GM23338 (cell line): ENCODE data around the gene LEO1. TPM values are rescaled to one million over a fixed set of nuclear protein-coding genes. Genes with fewer than 3 reads are reported as not detected.

Experiments used
- ATAC-seq: fragments of 200-7000 bp; cut with Tn5 transposase; 3 replicates; pipeline ENCODE4 v1.9.1; 2020
- DNase-seq: peaks from one replicate; pipeline ENCODE4 v3.0.0-alpha.2; 2015; ENCODE audit warnings: low spot score
- H2AFZ ChIP-seq: fragments of 200-600 bp; sonication (generic); 2 replicates; pipeline ENCODE4 v1.8.0; 2016; ENCODE audit warnings: antibody characterized with exemption, mild to moderate bottlenecking, moderate library complexity
- H3F3A ChIP-seq: fragments of 200-600 bp; sonication (generic); replicated peaks from 2 replicates; pipeline ENCODE4 v1.8.0; 2017; ENCODE audit warnings: antibody characterized with exemption, mixed run types, low read depth
- H3K27ac ChIP-seq: fragments of 200-600 bp; sonication (generic); 2 replicates; pipeline ENCODE4 v1.6.1; 2016; ENCODE audit warnings: low read depth
- H3K27me3 ChIP-seq: fragments of 200-600 bp; sonication (generic); 2 replicates; pipeline ENCODE4 v1.8.0; 2016; ENCODE audit warnings: mild to moderate bottlenecking, mixed run types, moderate library complexity; ENCODE audit not compliant: insufficient read depth
- H3K36me3 ChIP-seq: fragments of 200-600 bp; sonication (generic); 2 replicates; pipeline ENCODE4 v1.8.0; 2016; ENCODE audit warnings: mild to moderate bottlenecking; ENCODE audit not compliant: insufficient read depth
- H3K4me1 ChIP-seq: fragments of 200-600 bp; sonication (generic); 2 replicates; pipeline ENCODE4 v1.8.0; 2016; ENCODE audit warnings: mild to moderate bottlenecking, moderate library complexity; ENCODE audit not compliant: insufficient read depth
- H3K4me2 ChIP-seq: fragments of 200-600 bp; sonication (generic); 2 replicates; pipeline ENCODE4 v1.7.1; 2017; ENCODE audit warnings: mixed run types
- H3K4me3 ChIP-seq: fragments of 200-600 bp; sonication (generic); 2 replicates; pipeline ENCODE4 v1.6.1; 2016; ENCODE audit warnings: mixed run types
- H3K79me2 ChIP-seq: fragments of 200-600 bp; sonication (generic); replicated peaks from 2 replicates; pipeline ENCODE4 v1.8.0; 2017; ENCODE audit warnings: mild to moderate bottlenecking; ENCODE audit not compliant: insufficient read depth
- H3K9me2 ChIP-seq: fragments of 200-600 bp; sonication (generic); 2 replicates; pipeline ENCODE4 v1.8.0; 2017; ENCODE audit not compliant: insufficient read depth
- H4K20me1 ChIP-seq: fragments of 200-600 bp; sonication (generic); replicated peaks from 2 replicates; pipeline ENCODE4 v1.8.0; 2017; ENCODE audit warnings: mild to moderate bottlenecking; ENCODE audit not compliant: insufficient read depth
- H3K27ac Mint-ChIP-seq: 2 replicates; pipeline ENCODE4 v1.8.0; 2020; ENCODE audit warnings: inconsistent platforms, mild to moderate bottlenecking, moderate library complexity, mixed read lengths
- H3K27me3 Mint-ChIP-seq: 3 replicates; pipeline ENCODE4 v1.8.0; 2022; ENCODE audit warnings: low read depth, mild to moderate bottlenecking, moderate library complexity, mixed read lengths, inconsistent platforms; ENCODE audit not compliant: insufficient read depth, poor library complexity
- H3K36me3 Mint-ChIP-seq: 3 replicates; pipeline ENCODE4 v1.8.0; 2021; ENCODE audit warnings: low read depth, mild to moderate bottlenecking, inconsistent platforms, moderate library complexity, mixed read lengths
- H3K4me1 Mint-ChIP-seq: 3 replicates; pipeline ENCODE4 v1.8.0; 2020; ENCODE audit warnings: mild to moderate bottlenecking, inconsistent platforms, mixed read lengths
- H3K4me3 Mint-ChIP-seq: 3 replicates; pipeline ENCODE4 v1.8.0; 2021; ENCODE audit warnings: moderate library complexity, mild to moderate bottlenecking, inconsistent platforms, mixed read lengths
- H3K9me3 Mint-ChIP-seq: 3 replicates; pipeline ENCODE4 v1.8.0; 2020; ENCODE audit warnings: moderate library complexity, mild to moderate bottlenecking, inconsistent platforms, mixed read lengths
- EZH2phosphoT487 ChIP-seq: fragments of 200-600 bp; sonication (generic); IDR thresholded peaks from one replicate; pipeline ENCODE4 v1.8.1; 2018; ENCODE audit warnings: antibody characterized with exemption; ENCODE audit not compliant: unreplicated experiment
- NANOG ChIP-seq: IDR thresholded peaks from 2 replicates; pipeline ENCODE4 v1.6.1; 2016; ENCODE audit warnings: antibody characterized with exemption, borderline replicate concordance
- POLR2AphosphoS5 ChIP-seq: IDR thresholded peaks from 2 replicates; pipeline ENCODE4 v1.6.1; 2016; ENCODE audit warnings: antibody characterized with exemption, low read depth
- ZNF114 ChIP-seq: fragments of 250-450 bp; sonication (Bioruptor Pico); IDR thresholded peaks from 2 replicates; pipeline ENCODE4 v1.5.0; 2020; ENCODE audit warnings: mild to moderate bottlenecking, moderate library complexity
- polyA plus RNA-seq: library from polyadenylated mRNA; unstranded; fragments of >200 nt; fragmentation: Nextera tagmentation; extraction: Ambion mirVana; gene quantifications from 2 replicates; pipeline ENCODE4 v1.2.1, GENCODE V29; 2016
- total RNA-seq: library from RNA; depleted of rRNA; stranded (reverse); fragments of >200 nt; shearing (Covaris generic); gene quantifications from 2 replicates; pipeline ENCODE4 v1.2.3, GENCODE V29; 2014
- TF ChIP-seq, protein P1 (sequence below): fragments of 250-450 bp; sonication (Bioruptor Pico); IDR thresholded peaks from 2 replicates; pipeline ENCODE4 v1.5.0; 2020; ENCODE audit warnings: mild to moderate bottlenecking, moderate library complexity
- TF ChIP-seq, protein P2 (sequence below), 2 experiments: fragments of 200-600 bp in 1 of 2; sonication (generic) in 1 of 2; conservative IDR thresholded peaks; 2 replicates each; pipeline versions ENCODE4 v1.5.1 to v1.6.1; 2016 to 2017; ENCODE audit warnings: antibody characterized with exemption in 2 of 2, low read depth in 2 of 2, mild to moderate bottlenecking in 2 of 2, moderate library complexity in 1 of 2

LEO1 gene
- total and polyA plus RNA-seq, 2 experiments from 2014 or later = 41.4 to 55.6 TPM

DNA sequence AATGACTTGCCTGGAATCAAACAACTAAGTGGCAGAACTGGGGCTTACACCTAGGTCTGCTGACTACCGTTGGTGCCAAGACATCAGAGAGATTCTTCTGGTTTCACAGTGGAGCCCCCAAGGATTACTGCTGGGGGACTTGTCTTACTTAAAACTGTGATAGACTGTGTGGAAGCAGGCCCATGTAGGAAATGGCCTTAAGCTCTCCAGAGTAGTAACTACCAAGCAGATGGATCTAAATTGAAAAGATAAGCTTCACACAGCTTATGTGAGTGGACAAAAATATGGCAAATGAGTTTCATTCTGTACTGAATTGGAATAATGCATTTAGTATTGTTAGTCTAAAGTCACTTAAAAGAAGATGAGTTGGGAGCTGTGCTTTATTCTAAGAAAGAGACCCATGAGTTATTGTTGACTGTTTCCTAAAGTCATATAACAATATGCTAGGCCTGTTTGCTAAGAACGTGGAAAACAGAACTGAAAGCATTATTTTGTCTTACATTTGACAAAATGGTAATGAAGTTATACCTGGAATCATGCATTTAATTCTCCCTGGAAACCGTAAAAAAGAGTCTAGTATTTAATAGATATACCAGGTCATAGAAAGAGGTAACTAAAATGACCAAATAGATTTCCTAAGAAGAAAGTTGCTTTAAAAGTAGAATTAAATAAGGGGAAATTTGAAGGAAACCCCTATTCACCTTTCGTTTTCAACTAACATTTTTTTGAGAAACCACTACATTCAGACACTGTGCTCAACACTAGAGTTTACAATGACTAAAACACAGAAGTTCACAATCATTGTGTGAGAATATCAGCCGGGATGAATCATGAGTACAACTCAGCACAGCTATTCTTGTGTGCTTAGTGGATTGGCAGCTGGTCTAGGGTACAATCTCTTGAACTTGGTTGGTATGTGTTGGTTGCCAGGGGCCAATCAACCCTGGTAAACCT, 34.4 kb upstream of the LEO1 start (continued):
- TF ChIP-seq, protein P1, sequence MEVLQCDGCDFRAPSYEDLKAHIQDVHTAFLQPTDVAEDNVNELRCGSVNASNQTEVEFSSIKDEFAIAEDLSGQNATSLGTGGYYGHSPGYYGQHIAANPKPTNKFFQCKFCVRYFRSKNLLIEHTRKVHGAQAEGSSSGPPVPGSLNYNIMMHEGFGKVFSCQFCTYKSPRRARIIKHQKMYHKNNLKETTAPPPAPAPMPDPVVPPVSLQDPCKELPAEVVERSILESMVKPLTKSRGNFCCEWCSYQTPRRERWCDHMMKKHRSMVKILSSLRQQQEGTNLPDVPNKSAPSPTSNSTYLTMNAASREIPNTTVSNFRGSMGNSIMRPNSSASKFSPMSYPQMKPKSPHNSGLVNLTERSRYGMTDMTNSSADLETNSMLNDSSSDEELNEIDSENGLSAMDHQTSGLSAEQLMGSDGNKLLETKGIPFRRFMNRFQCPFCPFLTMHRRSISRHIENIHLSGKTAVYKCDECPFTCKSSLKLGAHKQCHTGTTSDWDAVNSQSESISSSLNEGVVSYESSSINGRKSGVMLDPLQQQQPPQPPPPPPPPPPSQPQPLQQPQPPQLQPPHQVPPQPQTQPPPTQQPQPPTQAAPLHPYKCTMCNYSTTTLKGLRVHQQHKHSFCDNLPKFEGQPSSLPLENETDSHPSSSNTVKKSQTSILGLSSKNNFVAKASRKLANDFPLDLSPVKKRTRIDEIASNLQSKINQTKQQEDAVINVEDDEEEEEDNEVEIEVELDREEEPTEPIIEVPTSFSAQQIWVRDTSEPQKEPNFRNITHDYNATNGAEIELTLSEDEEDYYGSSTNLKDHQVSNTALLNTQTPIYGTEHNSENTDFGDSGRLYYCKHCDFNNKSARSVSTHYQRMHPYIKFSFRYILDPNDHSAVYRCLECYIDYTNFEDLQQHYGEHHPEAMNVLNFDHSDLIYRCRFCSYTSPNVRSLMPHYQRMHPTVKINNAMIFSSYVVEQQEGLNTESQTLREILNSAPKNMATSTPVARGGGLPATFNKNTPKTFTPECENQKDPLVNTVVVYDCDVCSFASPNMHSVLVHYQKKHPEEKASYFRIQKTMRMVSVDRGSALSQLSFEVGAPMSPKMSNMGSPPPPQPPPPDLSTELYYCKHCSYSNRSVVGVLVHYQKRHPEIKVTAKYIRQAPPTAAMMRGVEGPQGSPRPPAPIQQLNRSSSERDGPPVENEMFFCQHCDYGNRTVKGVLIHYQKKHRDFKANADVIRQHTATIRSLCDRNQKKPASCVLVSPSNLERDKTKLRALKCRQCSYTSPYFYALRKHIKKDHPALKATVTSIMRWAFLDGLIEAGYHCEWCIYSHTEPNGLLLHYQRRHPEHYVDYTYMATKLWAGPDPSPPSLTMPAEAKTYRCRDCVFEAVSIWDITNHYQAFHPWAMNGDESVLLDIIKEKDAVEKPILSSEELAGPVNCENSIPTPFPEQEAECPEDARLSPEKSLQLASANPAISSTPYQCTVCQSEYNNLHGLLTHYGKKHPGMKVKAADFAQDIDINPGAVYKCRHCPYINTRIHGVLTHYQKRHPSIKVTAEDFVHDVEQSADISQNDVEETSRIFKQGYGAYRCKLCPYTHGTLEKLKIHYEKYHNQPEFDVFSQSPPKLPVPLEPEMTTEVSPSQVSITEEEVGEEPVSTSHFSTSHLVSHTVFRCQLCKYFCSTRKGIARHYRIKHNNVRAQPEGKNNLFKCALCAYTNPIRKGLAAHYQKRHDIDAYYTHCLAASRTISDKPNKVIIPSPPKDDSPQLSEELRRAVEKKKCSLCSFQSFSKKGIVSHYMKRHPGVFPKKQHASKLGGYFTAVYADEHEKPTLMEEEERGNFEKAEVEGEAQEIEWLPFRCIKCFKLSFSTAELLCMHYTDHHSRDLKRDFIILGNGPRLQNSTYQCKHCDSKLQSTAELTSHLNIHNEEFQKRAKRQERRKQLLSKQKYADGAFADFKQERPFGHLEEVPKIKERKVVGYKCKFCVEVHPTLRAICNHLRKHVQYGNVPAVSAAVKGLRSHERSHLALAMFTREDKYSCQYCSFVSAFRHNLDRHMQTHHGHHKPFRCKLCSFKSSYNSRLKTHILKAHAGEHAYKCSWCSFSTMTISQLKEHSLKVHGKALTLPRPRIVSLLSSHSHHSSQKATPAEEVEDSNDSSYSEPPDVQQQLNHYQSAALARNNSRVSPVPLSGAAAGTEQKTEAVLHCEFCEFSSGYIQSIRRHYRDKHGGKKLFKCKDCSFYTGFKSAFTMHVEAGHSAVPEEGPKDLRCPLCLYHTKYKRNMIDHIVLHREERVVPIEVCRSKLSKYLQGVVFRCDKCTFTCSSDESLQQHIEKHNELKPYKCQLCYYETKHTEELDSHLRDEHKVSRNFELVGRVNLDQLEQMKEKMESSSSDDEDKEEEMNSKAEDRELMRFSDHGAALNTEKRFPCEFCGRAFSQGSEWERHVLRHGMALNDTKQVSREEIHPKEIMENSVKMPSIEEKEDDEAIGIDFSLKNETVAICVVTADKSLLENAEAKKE (CRISPR knock-in tag) = no peak
- no peak for TF ChIP-seq POLR2AphosphoS5

DNA sequence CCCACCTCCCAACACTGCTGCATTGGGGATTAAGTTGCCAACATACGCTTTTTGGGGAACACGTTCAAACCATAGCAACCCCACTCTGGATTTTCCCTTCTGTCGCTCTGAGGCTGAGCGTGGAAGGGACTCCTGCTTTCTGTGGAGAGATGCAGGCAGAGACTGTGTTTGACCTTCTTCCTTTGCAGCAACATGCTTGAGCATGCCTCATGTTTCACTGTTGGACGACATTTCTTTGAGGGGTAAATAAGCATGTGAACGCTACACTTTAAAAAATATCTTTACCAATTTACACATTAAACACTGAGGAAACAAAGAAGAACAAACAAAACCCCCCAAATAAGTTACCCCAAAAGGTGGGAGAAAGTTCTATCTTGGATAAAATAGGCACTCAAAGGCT, 33.2 kb upstream of the LEO1 start:
- Histone ChIP-seq H4K20me1 (no peaks in the 10 kb centered on the region), H3K79me2 (no peaks in the 10 kb centered on the region), H3K27me3 (no peaks in the 10 kb centered on the region), H2AFZ (no peak overlapping the region), H3K4me1 (no peaks in the 10 kb centered on the region), H3K4me3 (no peak overlapping the region), H3K4me2 (no peak overlapping the region), H3K9me2 (no peaks in the 10 kb centered on the region; the same call in 1 of the 2 replicates), H3K27ac (no peak overlapping the region), H3K36me3 (no peaks in the 10 kb centered on the region), H3F3A (no peaks in the 10 kb centered on the region)
- Mint-ChIP-seq H3K36me3 (no peaks in the 10 kb centered on the region), H3K9me3 (peaks cover 2% of the 10 kb centered on the region; the same call in 1 of the 3 replicates), H3K4me3 (no peak overlapping the region), H3K4me1 (no peaks in the 10 kb centered on the region), H3K27me3 (peaks cover 4% of the 10 kb centered on the region), H3K27ac (no peak overlapping the region)
- DNase-seq (no peak), ATAC-seq (no peak)
- TF ChIP-seq NANOG (no peak), EZH2phosphoT487 (no peak), ZNF114 (CRISPR knock-in tag) (no peak)
- TF ChIP-seq, protein P2, sequence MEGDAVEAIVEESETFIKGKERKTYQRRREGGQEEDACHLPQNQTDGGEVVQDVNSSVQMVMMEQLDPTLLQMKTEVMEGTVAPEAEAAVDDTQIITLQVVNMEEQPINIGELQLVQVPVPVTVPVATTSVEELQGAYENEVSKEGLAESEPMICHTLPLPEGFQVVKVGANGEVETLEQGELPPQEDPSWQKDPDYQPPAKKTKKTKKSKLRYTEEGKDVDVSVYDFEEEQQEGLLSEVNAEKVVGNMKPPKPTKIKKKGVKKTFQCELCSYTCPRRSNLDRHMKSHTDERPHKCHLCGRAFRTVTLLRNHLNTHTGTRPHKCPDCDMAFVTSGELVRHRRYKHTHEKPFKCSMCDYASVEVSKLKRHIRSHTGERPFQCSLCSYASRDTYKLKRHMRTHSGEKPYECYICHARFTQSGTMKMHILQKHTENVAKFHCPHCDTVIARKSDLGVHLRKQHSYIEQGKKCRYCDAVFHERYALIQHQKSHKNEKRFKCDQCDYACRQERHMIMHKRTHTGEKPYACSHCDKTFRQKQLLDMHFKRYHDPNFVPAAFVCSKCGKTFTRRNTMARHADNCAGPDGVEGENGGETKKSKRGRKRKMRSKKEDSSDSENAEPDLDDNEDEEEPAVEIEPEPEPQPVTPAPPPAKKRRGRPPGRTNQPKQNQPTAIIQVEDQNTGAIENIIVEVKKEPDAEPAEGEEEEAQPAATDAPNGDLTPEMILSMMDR (conservative IDR thresholded peaks at IDR 0.05; ENCODE audit: low read depth in 2 of 2) = no peak
- TF ChIP-seq, protein P1 (CRISPR knock-in tag) = no peak
